GM12878 (cell line): Measurements from ENCODE around the gene CCNJL. TPM values are rescaled to one million over a fixed set of nuclear protein-coding genes. Genes with fewer than 3 reads are reported as not detected.

Experiments used
- ATAC-seq: fragments of 200-7000 bp; cut with Tn5 transposase; 3 replicates; pipeline ENCODE4 v1.9.1; 2020; ENCODE audit warnings: mild to moderate bottlenecking, moderate library complexity
- BruUV-seq: library from RNA; stranded (reverse); fragments of 400-500 nt; replicated peaks from 2 replicates; lab custom pipeline; 2021; lab: Mats Ljungman, UMichigan
- CTCF ChIA-PET: fragments of 300-600 bp; sonication (Branson Sonifier 250); formaldehyde crosslinking; extraction: SDS; loops from one replicate; lab custom pipeline; 2021; ENCODE audit warnings: inconsistent platforms; lab: Yijun Ruan, JAX
- POLR2A ChIA-PET: fragments of 350-600 bp; formaldehyde crosslinking; extraction: SDS; loops from one replicate; lab custom pipeline; 2021; ENCODE audit warnings: inconsistent platforms; lab: Charles Lee
- RAD21 ChIA-PET: fragments of 300-600 bp; sonication (Branson Sonifier 250); formaldehyde crosslinking; loops from one replicate; lab custom pipeline; 2023; ENCODE audit warnings: antibody characterized with exemption; ENCODE audit not compliant: unreplicated experiment; lab: Charles Lee
- SMC1A ChIA-PET: fragments of 300-600 bp; sonication (Branson Sonifier 250); formaldehyde crosslinking; loops from one replicate; lab custom pipeline; 2023; ENCODE audit not compliant: unreplicated experiment, uncharacterized antibody; lab: Charles Lee
- DNase-seq: peaks from one replicate; pipeline ENCODE4 v3.0.0-alpha.2; 2011; ENCODE audit warnings: low read depth, low spot score
- FAIRE-seq: peaks from 3 replicates; lab custom pipeline; 2011; peaks lifted over from hg19 to GRCh38; lab: Jason Lieb, UNC
- H2AFZ ChIP-seq: 2 replicates; pipeline ENCODE4 v1.6.0; 2011; ENCODE audit warnings: low read depth, low read length, control low read depth; ENCODE audit not compliant: control insufficient read depth
- H3K27ac ChIP-seq: 2 replicates; pipeline ENCODE4 v1.5.1; 2011; ENCODE audit warnings: control low read depth; ENCODE audit not compliant: control insufficient read depth, insufficient read depth
- H3K27me3 ChIP-seq, 2 experiments: replicated peaks in 1 of 2; 2 replicates each; pipeline versions ENCODE4 v1.6.0 to v1.6.1; 2011; ENCODE audit warnings: low read length in 1 of 2; ENCODE audit not compliant: control insufficient read depth in 2 of 2, insufficient read depth in 2 of 2
- H3K36me3 ChIP-seq, 2 experiments: 2 replicates each; pipeline ENCODE4 v1.5.1; 2011; ENCODE audit warnings: low read length in 1 of 2; ENCODE audit not compliant: control insufficient read depth in 2 of 2, insufficient read depth in 2 of 2
- H3K4me1 ChIP-seq: 2 replicates; pipeline ENCODE4 v1.6.1; 2011; ENCODE audit warnings: mild to moderate bottlenecking, low read length, moderate library complexity, mixed read lengths; ENCODE audit not compliant: control insufficient read depth, insufficient read depth
- H3K4me2 ChIP-seq: 2 replicates; pipeline ENCODE4 v1.6.0; 2011; ENCODE audit warnings: control low read depth; ENCODE audit not compliant: control insufficient read depth, insufficient read depth
- H3K4me3 ChIP-seq: fragments of 200-600 bp; sonication (generic); 2 replicates; pipeline ENCODE4 v1.5.1; 2016
- H3K79me2 ChIP-seq: 2 replicates; pipeline ENCODE4 v1.6.0; 2011; ENCODE audit warnings: low read length; ENCODE audit not compliant: control insufficient read depth, insufficient read depth
- H3K9ac ChIP-seq: 2 replicates; pipeline ENCODE4 v1.8.0; 2011; ENCODE audit warnings: low read length, control low read depth, mixed read lengths; ENCODE audit not compliant: control insufficient read depth, insufficient read depth
- H3K9me3 ChIP-seq: replicated peaks from 3 replicates; pipeline ENCODE4 v1.5.1; 2011; ENCODE audit warnings: mild to moderate bottlenecking, low read length; ENCODE audit not compliant: control insufficient read depth, insufficient read depth
- H4K20me1 ChIP-seq: 2 replicates; pipeline ENCODE4 v1.6.0; 2011; ENCODE audit not compliant: control insufficient read depth, insufficient read depth
- BHLHE40 ChIP-seq, 2 experiments: fragments of 450-650 bp in 1 of 2; IDR thresholded peaks; 2 replicates each; pipeline ENCODE4 v1.6.1; 2011 to 2017; ENCODE audit warnings: low read depth in 2 of 2, borderline replicate concordance in 1 of 2, improper control_type of control experiment in 1 of 2, low read length in 1 of 2, mild to moderate bottlenecking in 1 of 2
- BRCA1 ChIP-seq: IDR thresholded peaks from 2 replicates; pipeline ENCODE4 v1.6.1; 2011; ENCODE audit warnings: low read depth, low read length, improper control_type of control experiment
- CUX1 ChIP-seq: IDR thresholded peaks from 2 replicates; pipeline ENCODE4 v1.6.1; 2012; ENCODE audit warnings: improper control_type of control experiment, low read depth, low read length; ENCODE audit not compliant: insufficient replicate concordance
- EED ChIP-seq: sonication (generic); IDR thresholded peaks from 2 replicates; pipeline ENCODE4 v1.6.1; 2016; ENCODE audit warnings: antibody characterized with exemption, low read depth
- KDM1A ChIP-seq: fragments of 200-600 bp; sonication (generic); IDR thresholded peaks from 2 replicates; pipeline ENCODE4 v1.6.1; 2016; ENCODE audit warnings: borderline replicate concordance
- NR2F1 ChIP-seq: fragments of 450-650 bp; conservative IDR thresholded peaks from 2 replicates; pipeline ENCODE4 v1.6.1; 2017; ENCODE audit warnings: mild to moderate bottlenecking
- PKNOX1 ChIP-seq: fragments of 450-650 bp; IDR thresholded peaks from 2 replicates; pipeline ENCODE4 v1.6.1; 2016; ENCODE audit warnings: mild to moderate bottlenecking
- POLR2AphosphoS2 ChIP-seq: IDR thresholded peaks from 2 replicates; pipeline ENCODE4 v1.6.1; 2011; ENCODE audit warnings: low read depth, mild to moderate bottlenecking, low read length, improper control_type of control experiment, moderate library complexity
- RAD51 ChIP-seq: fragments of 450-650 bp; IDR thresholded peaks from 2 replicates; pipeline ENCODE4 v1.6.1; 2016; ENCODE audit warnings: moderate library complexity, mild to moderate bottlenecking, inconsistent platforms
- STAT1 ChIP-seq: fragments of 450-650 bp; conservative IDR thresholded peaks from 2 replicates; pipeline ENCODE4 v1.6.1; 2014; ENCODE audit warnings: antibody characterized with exemption, mild to moderate bottlenecking
- YBX1 ChIP-seq: fragments of 450-650 bp; IDR thresholded peaks from 2 replicates; pipeline ENCODE4 v1.6.1; 2016; ENCODE audit warnings: antibody characterized with exemption
- ZNF687 ChIP-seq: fragments of 450-650 bp; IDR thresholded peaks from 2 replicates; pipeline ENCODE4 v1.6.1; 2017; ENCODE audit warnings: mild to moderate bottlenecking, moderate library complexity
- whole genome bisulfite sequencing: methylation state at CpG from one replicate; pipeline ENCODE4 v1.1.6; 2016; ENCODE audit warnings: low lambda C conversion rate; ENCODE audit not compliant: insufficient replicate concordance, insufficient coverage; ENCODE audit errors: missing lambda C conversion rate; 5-methylcytosine and 5-hydroxymethylcytosine counted together
- in situ Hi-C: fragments of 300-500 bp; cut with MboI; formaldehyde crosslinking; loops from 9 replicates; pipeline ENCODE4 v1.14.3; 2018; ENCODE audit warnings: mixed read lengths
- intact Hi-C: fragments of 100-400 bp; cut with micrococcal nuclease; formaldehyde crosslinking; loops from one replicate; pipeline ENCODE4 v1.14.2; 2022; ENCODE audit not compliant: unreplicated experiment
- polyA plus RNA-seq, 11 experiments: library from polyadenylated mRNA; depleted of rRNA in 4 of 11; unstranded in 6 of 11; stranded (reverse) in 5 of 11; fragments of >200 nt; fragmentation: Nextera tagmentation in 4 of 11; fragmentation: Illumina TruSeq in 1 of 11; extraction: Ambion mirVana in 4 of 11; extraction: Trizol in 1 of 11; gene quantifications; 1 replicate in 1 of 11; 2 replicates in 10 of 11; pipeline versions ENCODE4 v1.2.1 to v1.2.3, GENCODE V29; 2011 to 2016; ENCODE audit warnings: inconsistent platforms in 2 of 11, missing spikeins in 2 of 11, low read depth in 1 of 11
- total RNA-seq, 4 experiments: library from RNA; depleted of rRNA in 3 of 4; stranded (reverse); fragments of >200 nt in 3 of 4; fragmentation: Illumina TruSeq in 1 of 4; extraction: Trizol in 1 of 4; gene quantifications; 2 replicates each; pipeline versions ENCODE4 v1.2.1 to v1.2.3, GENCODE V29; 2013 to 2021

Gene CCNJL
- total and polyA plus RNA-seq, 10 of the 15 experiments (the other 5 are each of a cell fraction or from before 2014, with no cell fraction given): 0.09 to 0.20 (median 0.10) TPM; not detected in 7

- CTCF ChIA-PET: interaction anchor here (0.6 to 10.5 kb wide), 7 partner anchors 9 to 324 kb away, joined by 3 to 162 read pairs (median 3); no protein-coding TSS in a partner anchor
- intact Hi-C loops: no loop called here
- no peak for ATAC-seq
- DNase-seq: no peak
- SMC1A ChIA-PET: interaction anchor here (0.9 to 13.7 kb wide), 6 partner anchors 9 to 325 kb away, joined by 3 to 149 read pairs (median 4); no protein-coding TSS in a partner anchor
- Histone ChIP-seq H3K27me3 (no peaks in the 10 kb centered on the region), H3K9ac (no peak overlapping the region), H3K27ac (no peak overlapping the region), H3K4me3 (no peak overlapping the region), H3K4me2 (no peak overlapping the region), H3K36me3 (no peaks in the 10 kb centered on the region), H4K20me1 (no peaks in the 10 kb centered on the region), H2AFZ (no peak overlapping the region), H3K9me3 (no peaks in the 10 kb centered on the region), H3K79me2 (no peaks in the 10 kb centered on the region), H3K4me1 (no peaks in the 10 kb centered on the region)
- in situ Hi-C loops: loop anchor here (5.0 to 10.0 kb wide), 3 partner anchors 151 to 326 kb away; no protein-coding TSS in a partner anchor
- POLR2A ChIA-PET: no interaction called here
- RAD21 ChIA-PET: interaction anchor here (0.7 to 1.1 kb wide), 4 partner anchors 312 to 479 kb away, joined by 3 to 4 read pairs (median 3); no protein-coding TSS in a partner anchor
- FAIRE-seq: no peak
- WGBS: 64% methylated on average over 11 of the region's 11 CpGs
- BruUV-seq: no TSS peak
- TF ChIP-seq RAD51: no peak
- no peak for TF ChIP-seq YBX1
- no peak for TF ChIP-seq BHLHE40 (IDR thresholded peaks at IDR 0.05; ENCODE audit: borderline replicate concordance in 1 of 2, low read depth in 2 of 2, low read length in 1 of 2)
- TF ChIP-seq NR2F1: no peak
- no peak for TF ChIP-seq PKNOX1
- no peak for TF ChIP-seq CUX1
- TF ChIP-seq KDM1A: no peak
- TF ChIP-seq STAT1: no peak
- TF ChIP-seq ZNF687: no peak
- no peak for TF ChIP-seq EED
- no peak for TF ChIP-seq BRCA1
- TF ChIP-seq POLR2AphosphoS2: no peak
Measured at GRCh38 chr5:160348080-160348479, 35.7 kb upstream of the CCNJL start.
